ENCODE measurements around the gene PRMT5.

DNA sequence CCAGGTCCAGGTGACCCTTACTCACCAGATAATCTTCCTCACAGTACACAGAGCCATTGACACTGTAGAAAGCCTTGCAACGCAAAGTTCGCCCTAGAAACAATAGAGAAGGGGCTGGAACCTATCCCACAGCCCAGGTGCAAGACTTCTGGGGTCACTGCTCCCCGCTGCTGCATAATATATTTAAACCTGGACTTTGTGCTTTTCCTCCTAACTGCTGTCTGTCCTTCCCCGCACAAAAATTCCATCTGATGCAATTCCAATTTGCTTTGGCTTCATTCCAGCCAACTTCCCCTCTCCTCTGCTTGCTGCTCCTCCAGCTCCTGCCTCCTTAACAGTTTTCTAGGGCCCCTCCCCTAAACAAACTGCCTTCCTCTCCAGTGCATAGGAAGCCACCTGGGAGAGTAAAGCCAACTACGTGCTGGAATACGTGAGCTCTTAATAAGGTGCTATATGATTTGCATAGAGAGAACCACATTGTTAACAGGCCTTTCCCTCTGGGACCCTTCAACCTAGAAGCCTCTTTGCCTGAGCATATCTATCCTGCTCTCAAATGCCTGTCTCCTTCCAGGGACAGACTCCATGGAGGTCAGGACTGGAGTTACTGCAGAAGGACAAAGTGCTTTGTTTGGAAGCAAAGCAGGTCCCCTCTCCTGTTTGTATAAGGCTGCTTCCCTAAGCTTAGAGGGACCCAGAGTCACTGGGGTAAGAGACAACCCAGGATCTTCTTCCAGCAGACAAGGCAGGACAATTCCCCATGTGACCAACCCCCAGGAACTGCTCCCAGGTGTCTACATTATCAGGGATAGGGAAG lies 47.7 kb upstream of the PRMT5 start:
- TF ChIP-seq, protein P1, sequence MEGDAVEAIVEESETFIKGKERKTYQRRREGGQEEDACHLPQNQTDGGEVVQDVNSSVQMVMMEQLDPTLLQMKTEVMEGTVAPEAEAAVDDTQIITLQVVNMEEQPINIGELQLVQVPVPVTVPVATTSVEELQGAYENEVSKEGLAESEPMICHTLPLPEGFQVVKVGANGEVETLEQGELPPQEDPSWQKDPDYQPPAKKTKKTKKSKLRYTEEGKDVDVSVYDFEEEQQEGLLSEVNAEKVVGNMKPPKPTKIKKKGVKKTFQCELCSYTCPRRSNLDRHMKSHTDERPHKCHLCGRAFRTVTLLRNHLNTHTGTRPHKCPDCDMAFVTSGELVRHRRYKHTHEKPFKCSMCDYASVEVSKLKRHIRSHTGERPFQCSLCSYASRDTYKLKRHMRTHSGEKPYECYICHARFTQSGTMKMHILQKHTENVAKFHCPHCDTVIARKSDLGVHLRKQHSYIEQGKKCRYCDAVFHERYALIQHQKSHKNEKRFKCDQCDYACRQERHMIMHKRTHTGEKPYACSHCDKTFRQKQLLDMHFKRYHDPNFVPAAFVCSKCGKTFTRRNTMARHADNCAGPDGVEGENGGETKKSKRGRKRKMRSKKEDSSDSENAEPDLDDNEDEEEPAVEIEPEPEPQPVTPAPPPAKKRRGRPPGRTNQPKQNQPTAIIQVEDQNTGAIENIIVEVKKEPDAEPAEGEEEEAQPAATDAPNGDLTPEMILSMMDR (optimal IDR thresholded peaks at IDR 0.05 in 1 of 3, IDR thresholded peaks at IDR 0.05 in 1 of 3, conservative IDR thresholded peaks at IDR 0.05 in 1 of 3; ENCODE audit: extremely low read depth in 1 of 3, insufficient read depth in 2 of 3, low read length in 3 of 3), result no peak
- no peak for TF ChIP-seq EZH2 (IDR thresholded peaks at IDR 0.05; ENCODE audit: low read length)
